IMR-90 (cell line): ENCODE data around the gene DAB2. TPM values are rescaled to one million over a fixed set of nuclear protein-coding genes. Genes with fewer than 3 reads are reported as not detected.

Experiments
- ATAC-seq: fragments of 200-7000 bp; cut with Tn5 transposase; 2 replicates; pipeline ENCODE4 v1.9.1; 2020; ENCODE audit warnings: low read depth, mild to moderate bottlenecking, moderate library complexity
- BruUV-seq: library from RNA; stranded (reverse); fragments of 400-500 nt; replicated peaks from 2 replicates; lab custom pipeline; 2021; lab: Mats Ljungman, UMichigan
- CTCF ChIA-PET: fragments of 300-600 bp; formaldehyde crosslinking; extraction: SDS; loops from one replicate; lab custom pipeline; 2021; ENCODE audit warnings: antibody characterized with exemption; lab: Yijun Ruan, JAX
- POLR2A ChIA-PET: fragments of 300-600 bp; sonication (Branson Sonifier 250); formaldehyde crosslinking; loops from one replicate; lab custom pipeline; 2022; ENCODE audit warnings: antibody characterized with exemption; ENCODE audit not compliant: unreplicated experiment; lab: Charles Lee
- DNase-seq: peaks from one replicate; pipeline ENCODE4 v3.0.0; 2013
- H2AFZ ChIP-seq: replicated peaks from 2 replicates; pipeline ENCODE3; 2013; ENCODE audit warnings: low read length, mild to moderate bottlenecking; ENCODE audit not compliant: poor library complexity
- H2AK5ac ChIP-seq: 2 replicates; pipeline ENCODE4 v1.6.1; 2013; ENCODE audit warnings: low read depth, low read length, inconsistent platforms
- H2AK9ac ChIP-seq: replicated peaks from 2 replicates; pipeline ENCODE3; 2013; ENCODE audit warnings: mild to moderate bottlenecking, low read depth, low read length, moderate library complexity; ENCODE audit not compliant: poor library complexity
- H2BK120ac ChIP-seq: 2 replicates; pipeline ENCODE4 v1.6.1; 2013; ENCODE audit warnings: low read depth, low read length, inconsistent platforms
- H2BK15ac ChIP-seq: 3 replicates; pipeline ENCODE4 v1.6.1; 2013; ENCODE audit warnings: low read depth, low read length, inconsistent platforms
- H2BK20ac ChIP-seq: 2 replicates; pipeline ENCODE4 v1.6.1; 2013; ENCODE audit warnings: low read depth, mild to moderate bottlenecking, inconsistent platforms, low read length, moderate library complexity
- H2BK5ac ChIP-seq: 2 replicates; pipeline ENCODE4 v1.6.1; 2013; ENCODE audit warnings: mild to moderate bottlenecking, low read depth, low read length, inconsistent platforms; ENCODE audit not compliant: poor library complexity, severe bottlenecking
- H3K14ac ChIP-seq: replicated peaks from 2 replicates; pipeline ENCODE4 v1.6.1; 2013; ENCODE audit warnings: low read depth, low read length, inconsistent platforms
- H3K18ac ChIP-seq: 2 replicates; pipeline ENCODE4 v1.6.1; 2013; ENCODE audit warnings: low read depth, low read length, control low read depth
- H3K23ac ChIP-seq: 2 replicates; pipeline ENCODE4 v1.6.1; 2013; ENCODE audit warnings: low read depth, low read length, inconsistent platforms
- H3K27ac ChIP-seq: 2 replicates; pipeline ENCODE4 v1.5.1; 2013; ENCODE audit warnings: mild to moderate bottlenecking, control low read depth, low read length; ENCODE audit not compliant: insufficient read depth
- H3K27me3 ChIP-seq: 2 replicates; pipeline ENCODE4 v1.6.1; 2013; ENCODE audit warnings: low read length; ENCODE audit not compliant: control insufficient read depth, insufficient read depth
- H3K36me3 ChIP-seq: 2 replicates; pipeline ENCODE4 v1.6.1; 2013; ENCODE audit warnings: low read length, mixed read lengths; ENCODE audit not compliant: control insufficient read depth, insufficient read depth
- H3K4ac ChIP-seq: 2 replicates; pipeline ENCODE4 v1.6.1; 2013; ENCODE audit warnings: low read depth, low read length, inconsistent platforms
- H3K4me1 ChIP-seq: 2 replicates; pipeline ENCODE4 v1.6.1; 2013; ENCODE audit warnings: low read length, mixed read lengths; ENCODE audit not compliant: control insufficient read depth, insufficient read depth
- H3K4me2 ChIP-seq: 2 replicates; pipeline ENCODE4 v1.6.1; 2013; ENCODE audit warnings: low read depth, mild to moderate bottlenecking, control low read depth, low read length, moderate library complexity
- H3K4me3 ChIP-seq: 2 replicates; pipeline ENCODE4 v1.5.1; 2013; ENCODE audit warnings: low read depth, mild to moderate bottlenecking, control low read depth, low read length, moderate library complexity; ENCODE audit not compliant: insufficient read depth
- H3K56ac ChIP-seq: 2 replicates; pipeline ENCODE4 v1.6.1; 2013; ENCODE audit warnings: low read length, inconsistent platforms; ENCODE audit not compliant: insufficient read depth; ENCODE audit errors: extremely low read depth
- H3K79me1 ChIP-seq, 2 experiments: 2 replicates each; pipeline ENCODE4 v1.6.1; 2013; ENCODE audit warnings: low read length in 2 of 2, inconsistent platforms in 1 of 2, low read depth in 1 of 2
- H3K9ac ChIP-seq: 2 replicates; pipeline ENCODE4 v1.6.1; 2013; ENCODE audit warnings: low read depth, low read length, control low read depth
- H3K9me1 ChIP-seq: 2 replicates; pipeline ENCODE4 v1.6.1; 2013; ENCODE audit warnings: low read length, inconsistent platforms; ENCODE audit not compliant: insufficient read depth
- H3K9me3 ChIP-seq: 2 replicates; pipeline ENCODE4 v1.6.1; 2013; ENCODE audit warnings: low read length; ENCODE audit not compliant: control insufficient read depth, insufficient read depth
- H4K20me1 ChIP-seq: 2 replicates; pipeline ENCODE4 v1.6.1; 2013; ENCODE audit warnings: low read length, inconsistent platforms; ENCODE audit not compliant: insufficient read depth
- H4K5ac ChIP-seq: 2 replicates; pipeline ENCODE4 v1.6.1; 2013; ENCODE audit warnings: mild to moderate bottlenecking, low read depth, low read length, control low read depth
- H4K8ac ChIP-seq, 2 experiments: 2 replicates each; pipeline ENCODE4 v1.6.1; 2013; ENCODE audit warnings: low read depth in 2 of 2, low read length in 2 of 2, control low read depth in 1 of 2, inconsistent platforms in 1 of 2
- H4K91ac ChIP-seq: 2 replicates; pipeline ENCODE4 v1.6.1; 2013; ENCODE audit warnings: low read depth, low read length, inconsistent platforms; ENCODE audit not compliant: insufficient read depth
- BHLHE40 ChIP-seq: fragments of 150-350 bp; IDR thresholded peaks from 2 replicates; pipeline ENCODE4 v1.6.1; 2016; ENCODE audit warnings: mild to moderate bottlenecking, low read depth, low read length
- CEBPB ChIP-seq: IDR thresholded peaks from 2 replicates; pipeline ENCODE4 v1.6.1; 2012; ENCODE audit warnings: low read depth, low read length, improper control_type of control experiment
- CHD1 ChIP-seq: IDR thresholded peaks from 2 replicates; pipeline ENCODE4 v1.6.1; 2012; ENCODE audit warnings: low read depth, low read length, improper control_type of control experiment
- FOS ChIP-seq: fragments of 150-350 bp; IDR thresholded peaks from 2 replicates; pipeline ENCODE4 v1.6.1; 2016; ENCODE audit warnings: low read depth, low read length
- MAFK ChIP-seq: IDR thresholded peaks from 2 replicates; pipeline ENCODE4 v1.6.1; 2012; ENCODE audit warnings: low read depth, low read length, improper control_type of control experiment
- MAZ ChIP-seq: IDR thresholded peaks from 2 replicates; pipeline ENCODE4 v1.6.1; 2012; ENCODE audit warnings: low read depth, mild to moderate bottlenecking, low read length, improper control_type of control experiment, moderate library complexity, borderline replicate concordance
- MXI1 ChIP-seq: IDR thresholded peaks from 2 replicates; pipeline ENCODE4 v1.6.1; 2012; ENCODE audit warnings: low read depth, mild to moderate bottlenecking, low read length, moderate library complexity, borderline replicate concordance
- NFE2L2 ChIP-seq: fragments of 150-350 bp; IDR thresholded peaks from 2 replicates; pipeline ENCODE4 v1.6.1; 2016; ENCODE audit warnings: low read depth, mild to moderate bottlenecking, low read length
- POLR2A ChIP-seq: IDR thresholded peaks from 2 replicates; pipeline ENCODE4 v1.6.1; 2012; ENCODE audit warnings: mild to moderate bottlenecking, low read depth, low read length
- RCOR1 ChIP-seq: IDR thresholded peaks from 2 replicates; pipeline ENCODE4 v1.6.1; 2012; ENCODE audit warnings: mild to moderate bottlenecking, low read length, improper control_type of control experiment; ENCODE audit not compliant: insufficient replicate concordance
- WGBS, 2 experiments: methylation state at CpG; one replicate each; pipeline versions ENCODE4 v1.1.5 to v1.1.7; 2013; ENCODE audit warnings: missing lambda C conversion rate in 2 of 2; ENCODE audit not compliant: insufficient read length in 1 of 2; ENCODE audit errors: extremely low coverage in 2 of 2; 5-methylcytosine and 5-hydroxymethylcytosine counted together
- dilution Hi-C: fragments of 300-500 bp; cut with HindIII; formaldehyde crosslinking; loops from one replicate; pipeline ENCODE4 v1.14.3; 2018; ENCODE audit warnings: low sequenced_read_pairs; ENCODE audit not compliant: unreplicated experiment
- in situ Hi-C: fragments of 300-500 bp; cut with MboI; formaldehyde crosslinking; loops from 3 replicates; pipeline ENCODE4 v1.14.3; 2019; ENCODE audit warnings: low sequenced_read_pairs, inconsistent platforms, mixed read lengths
- intact Hi-C: fragments of 100-400 bp; cut with micrococcal nuclease; formaldehyde crosslinking; loops from 2 replicates; pipeline ENCODE4 v1.10.0; 2022
- polyA plus RNA-seq, 3 experiments: library from polyadenylated mRNA; depleted of rRNA; stranded (reverse); fragments of >200 nt; gene quantifications; 2 replicates each; pipeline ENCODE4 v1.2.3, GENCODE V29; 2012; ENCODE audit warnings: low replicate concordance in 1 of 3
- total RNA-seq: library from RNA; depleted of rRNA; stranded (reverse); fragments of >200 nt; gene quantifications from 2 replicates; pipeline ENCODE4 v1.2.3, GENCODE V29; 2012
- TF ChIP-seq, protein P1 (sequence below): conservative IDR thresholded peaks from 2 replicates; pipeline ENCODE4 v1.5.1; 2012; ENCODE audit warnings: mild to moderate bottlenecking, low read depth, low read length, improper control_type of control experiment
- TF ChIP-seq, protein P2 (sequence below): fragments of 150-350 bp; IDR thresholded peaks from 2 replicates; pipeline ENCODE4 v1.6.1; 2017; ENCODE audit warnings: mild to moderate bottlenecking, antibody characterized with exemption, low read length, low read depth

Gene DAB2
- total and polyA plus RNA-seq, 2 of the 4 experiments (the other 2 are of a cell fraction), result 50.0 to 101 TPM

DNA sequence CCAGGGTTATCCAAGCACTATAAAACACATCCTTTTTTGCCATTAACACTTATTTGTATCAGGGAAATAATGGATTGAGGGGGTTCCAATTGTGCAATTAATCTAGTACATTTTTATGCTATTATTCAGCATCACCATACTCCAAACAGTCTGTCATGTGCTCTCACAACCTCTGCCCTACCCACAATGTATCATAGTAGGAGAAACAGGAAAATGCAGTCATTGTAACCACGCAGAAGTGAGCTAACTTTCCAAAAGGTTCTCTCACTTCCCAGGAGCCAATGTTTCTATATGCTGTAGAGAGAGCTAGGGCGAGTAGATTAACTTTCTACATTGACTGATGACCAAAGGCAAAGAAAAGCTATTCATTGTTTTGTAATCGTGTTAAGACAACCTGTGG lies 29.8 kb downstream of the DAB2 start:
- peak overlapping the region; percentile 87 for H4K5ac ChIP-seq
- ChIA-PET POLR2A (no interaction called here), CTCF (interaction anchor here (1.0 kb wide), 1 partner anchor 67 kb away, joined by 3 read pairs; no protein-coding TSS in a partner anchor)
- peak overlapping the region; percentile 74 for H3K23ac ChIP-seq
- TF ChIP-seq, protein P1, sequence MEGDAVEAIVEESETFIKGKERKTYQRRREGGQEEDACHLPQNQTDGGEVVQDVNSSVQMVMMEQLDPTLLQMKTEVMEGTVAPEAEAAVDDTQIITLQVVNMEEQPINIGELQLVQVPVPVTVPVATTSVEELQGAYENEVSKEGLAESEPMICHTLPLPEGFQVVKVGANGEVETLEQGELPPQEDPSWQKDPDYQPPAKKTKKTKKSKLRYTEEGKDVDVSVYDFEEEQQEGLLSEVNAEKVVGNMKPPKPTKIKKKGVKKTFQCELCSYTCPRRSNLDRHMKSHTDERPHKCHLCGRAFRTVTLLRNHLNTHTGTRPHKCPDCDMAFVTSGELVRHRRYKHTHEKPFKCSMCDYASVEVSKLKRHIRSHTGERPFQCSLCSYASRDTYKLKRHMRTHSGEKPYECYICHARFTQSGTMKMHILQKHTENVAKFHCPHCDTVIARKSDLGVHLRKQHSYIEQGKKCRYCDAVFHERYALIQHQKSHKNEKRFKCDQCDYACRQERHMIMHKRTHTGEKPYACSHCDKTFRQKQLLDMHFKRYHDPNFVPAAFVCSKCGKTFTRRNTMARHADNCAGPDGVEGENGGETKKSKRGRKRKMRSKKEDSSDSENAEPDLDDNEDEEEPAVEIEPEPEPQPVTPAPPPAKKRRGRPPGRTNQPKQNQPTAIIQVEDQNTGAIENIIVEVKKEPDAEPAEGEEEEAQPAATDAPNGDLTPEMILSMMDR, result no peak
- no peak for TF ChIP-seq NFE2L2
- no peak for TF ChIP-seq MXI1
- no peak for TF ChIP-seq RCOR1
- no peak for TF ChIP-seq MAFK
- no peak for TF ChIP-seq POLR2A
- peak; percentile 7; the same call in 1 of the 2 replicates for TF ChIP-seq FOS
- TF ChIP-seq, protein P2, sequence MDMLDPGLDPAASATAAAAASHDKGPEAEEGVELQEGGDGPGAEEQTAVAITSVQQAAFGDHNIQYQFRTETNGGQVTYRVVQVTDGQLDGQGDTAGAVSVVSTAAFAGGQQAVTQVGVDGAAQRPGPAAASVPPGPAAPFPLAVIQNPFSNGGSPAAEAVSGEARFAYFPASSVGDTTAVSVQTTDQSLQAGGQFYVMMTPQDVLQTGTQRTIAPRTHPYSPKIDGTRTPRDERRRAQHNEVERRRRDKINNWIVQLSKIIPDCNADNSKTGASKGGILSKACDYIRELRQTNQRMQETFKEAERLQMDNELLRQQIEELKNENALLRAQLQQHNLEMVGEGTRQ, result peak; percentile 62; the same call in 1 of the 2 replicates
- no peak for TF ChIP-seq MAZ
- TF ChIP-seq BHLHE40, result peak; percentile 47
- TF ChIP-seq CHD1, result no peak
- TF ChIP-seq CEBPB, result peak; percentile 87
- peaks cover 20% of the 10 kb centered on the region for H3K9me1 ChIP-seq
- no peak overlapping the region for H2AK9ac ChIP-seq
- H3K9me3 ChIP-seq, result no peaks in the 10 kb centered on the region
- H2BK5ac ChIP-seq, result peak overlapping the region; percentile 64
- DNase-seq (peak; percentile 86), ATAC-seq (peak; percentile 45)
- H2BK20ac ChIP-seq, result peak overlapping the region; percentile 17; the same call in 1 of the 2 replicates
- H2AK5ac ChIP-seq, result peak overlapping the region; percentile 72; the same call in 1 of the 2 replicates
- H3K36me3 ChIP-seq, result peaks cover 48% of the 10 kb centered on the region
- peak overlapping the region; percentile 32 to 44; a peak in 3 of 4 replicates for H4K8ac ChIP-seq
- no peak overlapping the region for H3K56ac ChIP-seq
- no CpG with 5 or more reads among the region's 3 CpGs for WGBS, 2 experiments
- peak overlapping the region; percentile 93 for H3K27ac ChIP-seq
- H3K4me1 ChIP-seq, result peaks cover 27% of the 10 kb centered on the region
- BruUV-seq, result no TSS peak
- peak overlapping the region; percentile 63 for H3K4me2 ChIP-seq
- intact Hi-C loops (loop anchor here (5.0 kb wide), 1 partner anchor 152 kb away; no protein-coding TSS in a partner anchor), in situ Hi-C loops (loop anchor here (25.0 kb wide), 2 partner anchors 367 to 1367 kb away; partner anchors contain the start of gene TTC33), dilution Hi-C loops (no loop called here)
- H3K79me1 ChIP-seq, result peaks cover 33 to 74% of the 10 kb centered on the region in 2 experiments
- H3K9ac ChIP-seq, result peak overlapping the region; percentile 49
- H3K14ac ChIP-seq, result peak overlapping the region; percentile 69
- peak overlapping the region; percentile 69; the same call in 1 of the 3 replicates for H2BK15ac ChIP-seq
- peak overlapping the region; percentile 74; the same call in 1 of the 2 replicates for H3K4ac ChIP-seq
- H3K18ac ChIP-seq, result peak overlapping the region; percentile 84
- peaks cover 8% of the 10 kb centered on the region; the same call in 1 of the 2 replicates for H4K20me1 ChIP-seq
- H3K4me3 ChIP-seq, result no peak overlapping the region
- H3K27me3 ChIP-seq, result no peaks in the 10 kb centered on the region
- H2BK120ac ChIP-seq, result peak overlapping the region; percentile 64; the same call in 1 of the 2 replicates
- 0 out of 2 replicates have a peak overlapping the region, but pooled peaks have one; percentile 9 for H4K91ac ChIP-seq
- no peak overlapping the region for H2AFZ ChIP-seq
